HUES6 (cell line): ENCODE measurements around the gene CPN1.
"Not testable (repeated sequence)": the region's sequence is repeated elsewhere in the genome, so short reads cannot be mapped to it uniquely, and the experiment has no call there.

Source experiments
- H3K27ac ChIP-seq: 2 replicates; pipeline ENCODE4 v1.7.0; 2013; ENCODE audit warnings: low read depth, mild to moderate bottlenecking, low read length, inconsistent platforms
- H3K27me3 ChIP-seq: 2 replicates; pipeline ENCODE4 v1.6.1; 2013; ENCODE audit warnings: low read length; ENCODE audit not compliant: control insufficient read depth, insufficient read depth
- H3K36me3 ChIP-seq: 2 replicates; pipeline ENCODE4 v1.6.1; 2013; ENCODE audit warnings: low read length; ENCODE audit not compliant: control insufficient read depth, insufficient read depth
- H3K4me1 ChIP-seq: 2 replicates; pipeline ENCODE4 v1.6.1; 2013; ENCODE audit warnings: low read length; ENCODE audit not compliant: control insufficient read depth, insufficient read depth
- H3K4me3 ChIP-seq: 2 replicates; pipeline ENCODE4 v1.5.1; 2013; ENCODE audit warnings: low read depth, low read length
- H3K9ac ChIP-seq: one replicate; pipeline ENCODE4 v1.6.1; 2013; ENCODE audit warnings: mild to moderate bottlenecking, low read length
- H3K9me3 ChIP-seq: 2 replicates; pipeline ENCODE4 v1.6.1; 2013; ENCODE audit warnings: low read depth, low read length; ENCODE audit not compliant: control insufficient read depth, insufficient read depth

CPN1 gene

GRCh38 chr10:100081075-100082001 is at the start of gene CPN1:
TSS of gene CPN1 (minus strand) at chr10:100081869. CDS start at chr10:100081625, 244 bp downstream.
- Histone ChIP-seq H3K4me3 (no peak within 1 kb of the TSS), H3K27ac (no peak within 1 kb of the TSS), H3K36me3 (no peaks in the 10 kb centered on the region), H3K9me3 (no peaks in the 10 kb centered on the region), H3K4me1 (no peaks in the 10 kb centered on the region), H3K27me3 (no peaks in the 10 kb centered on the region; the same call in 1 of the 2 replicates), H3K9ac (no peak within 1 kb of the TSS)

- Histone ChIP-seq H3K4me1 (no peaks in the 10 kb centered on the region), H3K4me3 (no peak overlapping the region), H3K27me3 (no peaks in the 10 kb centered on the region), H3K9me3 (peaks cover 14% of the 10 kb centered on the region), H3K27ac (no peak overlapping the region), H3K9ac (no peak overlapping the region), H3K36me3 (no peaks in the 10 kb centered on the region)
These were observed 49.2 kb upstream of the CPN1 start for GRCh38 chr10:100130831-100131230.

GRCh38 chr10:100129424-100129823 is 47.8 kb upstream of the CPN1 start:
- Histone ChIP-seq H3K9ac (no peak overlapping the region), H3K4me3 (no peak overlapping the region), H3K36me3 (no peaks in the 10 kb centered on the region), H3K4me1 (no peaks in the 10 kb centered on the region), H3K9me3 (peaks cover 7% of the 10 kb centered on the region), H3K27ac (no peak overlapping the region), H3K27me3 (no peaks in the 10 kb centered on the region)

GRCh38 chr10:100128951-100129350 is 47.3 kb upstream of the CPN1 start:
- Histone ChIP-seq H3K4me1 (no peaks in the 10 kb centered on the region), H3K9me3 (peaks cover 3% of the 10 kb centered on the region; the same call in 1 of the 2 replicates), H3K9ac (no peak overlapping the region), H3K27me3 (no peaks in the 10 kb centered on the region), H3K36me3 (no peaks in the 10 kb centered on the region), H3K27ac (no peak overlapping the region), H3K4me3 (no peak overlapping the region)

- H3K36me3 ChIP-seq, H3K9me3 ChIP-seq, H3K27me3 ChIP-seq: not testable (repeated sequence)
These were observed 43.7 kb upstream of the CPN1 start for GRCh38 chr10:100125335-100125734.

GRCh38 chr10:100124097-100124496 is 42.4 kb upstream of the CPN1 start:
- Histone ChIP-seq H3K4me1 (no peaks in the 10 kb centered on the region), H3K27ac (no peak overlapping the region), H3K9me3 (no peaks in the 10 kb centered on the region), H3K36me3 (no peaks in the 10 kb centered on the region), H3K27me3 (no peaks in the 10 kb centered on the region), H3K4me3 (no peak overlapping the region), H3K9ac (no peak overlapping the region)

More at GRCh38 chr10:100125335-100125734, 43.7 kb upstream of the CPN1 start:
- not testable (repeated sequence) for H3K4me1 ChIP-seq, H3K4me3 ChIP-seq, H3K27ac ChIP-seq, H3K9ac ChIP-seq

GRCh38 chr10:100122780-100123179 is 41.1 kb upstream of the CPN1 start:
- Histone ChIP-seq H3K27me3 (no peaks in the 10 kb centered on the region), H3K9me3 (no peaks in the 10 kb centered on the region), H3K4me3 (no peak overlapping the region), H3K9ac (no peak overlapping the region), H3K4me1 (no peaks in the 10 kb centered on the region), H3K36me3 (no peaks in the 10 kb centered on the region), H3K27ac (no peak overlapping the region)

- no peak overlapping the region for H3K4me3 ChIP-seq
- no peak overlapping the region for H3K27ac ChIP-seq
- no peaks in the 10 kb centered on the region for H3K4me1 ChIP-seq
- H3K9me3 ChIP-seq = no peaks in the 10 kb centered on the region
- H3K27me3 ChIP-seq = no peaks in the 10 kb centered on the region
- no peak overlapping the region for H3K9ac ChIP-seq
- no peaks in the 10 kb centered on the region for H3K36me3 ChIP-seq
These were observed 38.9 kb upstream of the CPN1 start for GRCh38 chr10:100120550-100120949.

- Histone ChIP-seq H3K36me3 (no peaks in the 10 kb centered on the region), H3K27me3 (no peaks in the 10 kb centered on the region; the same call in 1 of the 2 replicates), H3K4me1 (no peaks in the 10 kb centered on the region), H3K27ac (no peak overlapping the region), H3K9me3 (no peaks in the 10 kb centered on the region), H3K9ac (no peak overlapping the region), H3K4me3 (no peak overlapping the region)
These were observed 38.1 kb upstream of the CPN1 start for GRCh38 chr10:100119726-100120125.

- H3K4me3 ChIP-seq = no peak overlapping the region
- H3K9ac ChIP-seq = no peak overlapping the region
- H3K27ac ChIP-seq = no peak overlapping the region
- no peaks in the 10 kb centered on the region; the same call in 1 of the 2 replicates for H3K27me3 ChIP-seq
- no peaks in the 10 kb centered on the region for H3K9me3 ChIP-seq
- no peaks in the 10 kb centered on the region for H3K4me1 ChIP-seq
- H3K36me3 ChIP-seq = no peaks in the 10 kb centered on the region
These were observed 33.5 kb upstream of the CPN1 start for GRCh38 chr10:100114976-100115770.

GRCh38 chr10:100114460-100114859 is 32.8 kb upstream of the CPN1 start:
- Histone ChIP-seq H3K27me3 (no peaks in the 10 kb centered on the region; the same call in 1 of the 2 replicates), H3K9ac (no peak overlapping the region), H3K4me1 (no peaks in the 10 kb centered on the region), H3K36me3 (no peaks in the 10 kb centered on the region), H3K4me3 (no peak overlapping the region), H3K9me3 (no peaks in the 10 kb centered on the region), H3K27ac (no peak overlapping the region)
